Astrocyte (in vitro differentiated cells and primary cell): ENCODE results near the gene ZNF37A. TPM values are rescaled to one million over a fixed set of nuclear protein-coding genes. Genes with fewer than 3 reads are reported as not detected.
"Not testable (repeated sequence)": the region's sequence is repeated elsewhere in the genome, so short reads cannot be mapped to it uniquely, and the experiment has no call there.

Source experiments
- DNase-seq: peaks from one replicate; pipeline ENCODE4 v3.0.0-alpha.2; 2010; ENCODE audit warnings: low read depth
- FAIRE-seq: peaks from 2 replicates; lab custom pipeline; 2011; peaks lifted over from hg19 to GRCh38; lab: Jason Lieb, UNC
- H2AFZ ChIP-seq: 2 replicates; pipeline ENCODE4 v1.6.0; 2012; ENCODE audit warnings: low read depth, low read length, inconsistent platforms
- H3K27ac ChIP-seq: 2 replicates; pipeline ENCODE4 v1.5.1; 2011; ENCODE audit warnings: low read depth, low read length, inconsistent platforms
- H3K27me3 ChIP-seq: 2 replicates; pipeline ENCODE4 v1.6.0; 2011; ENCODE audit warnings: low read length, inconsistent platforms; ENCODE audit not compliant: insufficient read depth
- H3K36me3 ChIP-seq: 2 replicates; pipeline ENCODE4 v1.5.1; 2011; ENCODE audit warnings: low read length, inconsistent platforms; ENCODE audit not compliant: insufficient read depth
- H3K4me1 ChIP-seq: 2 replicates; pipeline ENCODE4 v1.5.1; 2011; ENCODE audit warnings: low read length, inconsistent platforms; ENCODE audit not compliant: insufficient read depth
- H3K4me2 ChIP-seq: 2 replicates; pipeline ENCODE4 v1.6.0; 2012; ENCODE audit warnings: low read length, inconsistent platforms
- H3K4me3 ChIP-seq: 2 replicates; pipeline ENCODE4 v1.5.1; 2011; ENCODE audit warnings: low read depth, mild to moderate bottlenecking, low read length, inconsistent platforms; ENCODE audit not compliant: insufficient read depth
- H3K79me2 ChIP-seq: 2 replicates; pipeline ENCODE4 v1.6.0; 2012; ENCODE audit warnings: mild to moderate bottlenecking, low read length, inconsistent platforms; ENCODE audit not compliant: insufficient read depth
- H3K9ac ChIP-seq: 2 replicates; pipeline ENCODE4 v1.6.0; 2012; ENCODE audit warnings: mild to moderate bottlenecking, low read length, inconsistent platforms
- H3K9me3 ChIP-seq: 2 replicates; pipeline ENCODE4 v1.5.1; 2012; ENCODE audit warnings: low read depth, mild to moderate bottlenecking, low read length, inconsistent platforms; ENCODE audit not compliant: insufficient read depth
- H4K20me1 ChIP-seq: 2 replicates; pipeline ENCODE4 v1.6.0; 2012; ENCODE audit warnings: low read length, inconsistent platforms; ENCODE audit not compliant: insufficient read depth
- H3K27ac Mint-ChIP-seq: one replicate; pipeline ENCODE4 v1.8.0; 2021; ENCODE audit warnings: mild to moderate bottlenecking, mixed read lengths; ENCODE audit not compliant: unreplicated experiment
- H3K27me3 Mint-ChIP-seq: one replicate; pipeline ENCODE4 v1.8.0; 2021; ENCODE audit warnings: low read depth, mixed read lengths; ENCODE audit not compliant: unreplicated experiment
- H3K36me3 Mint-ChIP-seq: one replicate; pipeline ENCODE4 v1.8.0; 2021; ENCODE audit warnings: low read depth, mixed read lengths; ENCODE audit not compliant: unreplicated experiment
- H3K4me1 Mint-ChIP-seq: one replicate; pipeline ENCODE4 v1.8.0; 2021; ENCODE audit warnings: low read depth, mixed read lengths; ENCODE audit not compliant: unreplicated experiment
- H3K4me3 Mint-ChIP-seq: one replicate; pipeline ENCODE4 v1.8.0; 2021; ENCODE audit warnings: mild to moderate bottlenecking, moderate library complexity, mixed read lengths; ENCODE audit not compliant: unreplicated experiment
- H3K9me3 Mint-ChIP-seq: one replicate; pipeline ENCODE4 v1.8.0; 2021; ENCODE audit warnings: mild to moderate bottlenecking, mixed read lengths; ENCODE audit not compliant: unreplicated experiment
- EZH2 ChIP-seq: IDR thresholded peaks from 2 replicates; pipeline ENCODE4 v1.6.1; 2012; ENCODE audit warnings: mild to moderate bottlenecking, low read length, inconsistent platforms; ENCODE audit not compliant: insufficient read depth
- total RNA-seq: library from RNA; stranded (reverse); gene quantifications from 2 replicates; pipeline ENCODE4 v1.2.1, GENCODE V29; 2021
- TF ChIP-seq, protein P1 (sequence below): IDR thresholded peaks from 2 replicates; pipeline ENCODE4 v1.5.1; 2011; ENCODE audit warnings: low read depth, mild to moderate bottlenecking, inconsistent platforms, low read length, moderate library complexity; ENCODE audit not compliant: insufficient read depth

The ZNF37A gene
- total RNA-seq, 1 donor from 2014 or later = 10.1 TPM

DNA sequence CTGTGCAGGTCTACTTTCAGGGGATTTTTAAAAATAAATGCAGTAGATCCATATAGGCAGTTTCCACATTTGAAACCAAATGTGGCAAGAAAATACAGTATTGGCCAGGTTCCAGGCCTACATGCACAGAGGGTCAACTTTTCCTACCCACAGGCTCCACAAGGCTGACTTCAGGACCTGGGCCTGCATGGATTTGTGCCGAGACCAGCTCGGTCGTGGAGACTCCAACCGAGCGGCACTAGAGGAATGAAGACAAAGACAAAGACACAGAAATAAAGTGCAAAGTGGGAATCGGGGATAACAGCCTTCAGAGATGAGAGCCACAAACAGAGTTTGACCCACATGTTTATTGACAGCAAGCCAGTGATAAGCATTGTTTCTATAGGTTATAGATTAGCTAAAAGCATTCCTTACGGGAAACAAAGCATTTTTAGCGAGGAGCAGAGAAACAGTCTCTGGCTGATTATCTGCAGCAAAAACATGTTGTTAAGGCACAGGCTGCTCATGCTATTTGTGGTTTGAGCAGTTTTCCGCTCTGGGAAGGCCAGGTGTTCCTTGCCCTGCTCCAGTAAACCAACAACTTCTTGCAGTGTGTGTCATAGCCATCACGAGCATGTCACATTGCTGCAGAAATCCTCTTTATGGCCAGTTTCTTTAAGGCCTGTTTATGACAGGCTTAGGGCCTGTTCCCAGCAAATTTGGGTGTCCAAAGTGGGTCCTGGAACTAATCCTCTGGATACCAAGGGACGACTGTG is 52.6 kb downstream of the ZNF37A start:
- Mint-ChIP-seq H3K27ac (no peak overlapping the region), H3K4me1 (no peaks in the 10 kb centered on the region), H3K9me3 (peaks cover 14% of the 10 kb centered on the region), H3K36me3 (no peaks in the 10 kb centered on the region), H3K27me3 (no peaks in the 10 kb centered on the region), H3K4me3 (no peak overlapping the region)
- peaks cover 3% of the 10 kb centered on the region for H3K9me3 ChIP-seq
- H3K4me1 ChIP-seq = no peaks in the 10 kb centered on the region
- no peaks in the 10 kb centered on the region for H3K27me3 ChIP-seq
- no peak overlapping the region for H2AFZ ChIP-seq
- no peak for TF ChIP-seq EZH2
- TF ChIP-seq, protein P1, sequence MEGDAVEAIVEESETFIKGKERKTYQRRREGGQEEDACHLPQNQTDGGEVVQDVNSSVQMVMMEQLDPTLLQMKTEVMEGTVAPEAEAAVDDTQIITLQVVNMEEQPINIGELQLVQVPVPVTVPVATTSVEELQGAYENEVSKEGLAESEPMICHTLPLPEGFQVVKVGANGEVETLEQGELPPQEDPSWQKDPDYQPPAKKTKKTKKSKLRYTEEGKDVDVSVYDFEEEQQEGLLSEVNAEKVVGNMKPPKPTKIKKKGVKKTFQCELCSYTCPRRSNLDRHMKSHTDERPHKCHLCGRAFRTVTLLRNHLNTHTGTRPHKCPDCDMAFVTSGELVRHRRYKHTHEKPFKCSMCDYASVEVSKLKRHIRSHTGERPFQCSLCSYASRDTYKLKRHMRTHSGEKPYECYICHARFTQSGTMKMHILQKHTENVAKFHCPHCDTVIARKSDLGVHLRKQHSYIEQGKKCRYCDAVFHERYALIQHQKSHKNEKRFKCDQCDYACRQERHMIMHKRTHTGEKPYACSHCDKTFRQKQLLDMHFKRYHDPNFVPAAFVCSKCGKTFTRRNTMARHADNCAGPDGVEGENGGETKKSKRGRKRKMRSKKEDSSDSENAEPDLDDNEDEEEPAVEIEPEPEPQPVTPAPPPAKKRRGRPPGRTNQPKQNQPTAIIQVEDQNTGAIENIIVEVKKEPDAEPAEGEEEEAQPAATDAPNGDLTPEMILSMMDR = no peak
- H3K9ac ChIP-seq = no peak overlapping the region
- FAIRE-seq = no peak
- H3K36me3 ChIP-seq = no peaks in the 10 kb centered on the region
- no peak for DNase-seq
- H4K20me1 ChIP-seq = no peaks in the 10 kb centered on the region
- no peak overlapping the region for H3K4me3 ChIP-seq
- no peaks in the 10 kb centered on the region for H3K79me2 ChIP-seq
- H3K27ac ChIP-seq = no peak overlapping the region
- H3K4me2 ChIP-seq = no peak overlapping the region

GRCh38 chr10:38147686-38148085 is 53.5 kb downstream of the ZNF37A start:
- peaks cover 3% of the 10 kb centered on the region for H3K9me3 ChIP-seq
- Mint-ChIP-seq H3K9me3 (peaks cover 14% of the 10 kb centered on the region), H3K36me3 (no peaks in the 10 kb centered on the region)

DNA sequence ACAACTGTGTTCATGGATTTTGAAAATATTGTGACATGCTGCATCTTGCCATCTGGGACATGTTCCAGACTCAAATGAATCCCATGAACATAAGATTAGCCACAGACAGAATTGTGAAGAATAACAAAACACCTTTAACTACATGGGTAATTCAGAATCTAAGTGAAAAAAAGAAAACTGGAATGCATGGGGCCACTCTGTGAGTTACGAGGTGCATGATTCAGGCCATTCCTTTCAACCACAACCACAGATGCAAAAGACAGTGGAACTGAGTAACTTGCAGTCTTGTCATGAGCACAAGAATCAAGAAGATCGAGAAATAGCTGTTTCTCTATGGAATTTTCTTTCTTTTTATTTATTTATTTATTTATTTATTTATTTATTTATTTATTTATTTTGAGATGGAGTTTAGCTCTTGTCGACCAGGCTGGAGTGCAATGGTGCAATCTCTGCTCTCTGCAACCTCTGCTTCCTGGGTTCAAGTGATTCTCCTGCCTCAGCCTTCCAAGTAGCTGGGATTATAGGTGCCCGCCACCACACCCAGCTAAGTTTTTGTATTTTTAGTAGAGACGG is 56.8 kb downstream of the ZNF37A start:
- H3K27me3 ChIP-seq, H3K27ac ChIP-seq, H3K27me3 Mint-ChIP-seq, H3K4me3 ChIP-seq, H3K9me3 ChIP-seq, H3K36me3 Mint-ChIP-seq, H3K9me3 Mint-ChIP-seq, H3K4me1 Mint-ChIP-seq, H2AFZ ChIP-seq, H3K79me2 ChIP-seq, H3K9ac ChIP-seq, H3K4me3 Mint-ChIP-seq, H3K4me2 ChIP-seq, H4K20me1 ChIP-seq, H3K27ac Mint-ChIP-seq, FAIRE-seq, H3K4me1 ChIP-seq, H3K36me3 ChIP-seq: not testable (repeated sequence)
- peak; percentile 2 for DNase-seq

More at GRCh38 chr10:38147686-38148085, 53.5 kb downstream of the ZNF37A start:
- no peak for FAIRE-seq
- Histone ChIP-seq H3K4me1 (no peaks in the 10 kb centered on the region), H3K4me2 (no peak overlapping the region), H2AFZ (no peak overlapping the region), H3K4me3 (no peak overlapping the region), H3K9ac (no peak overlapping the region), H3K36me3 (no peaks in the 10 kb centered on the region), H3K27me3 (no peaks in the 10 kb centered on the region), H3K27ac (no peak overlapping the region), H3K79me2 (no peaks in the 10 kb centered on the region), H4K20me1 (no peaks in the 10 kb centered on the region)
- no peak for DNase-seq
- TF ChIP-seq, protein P1 = no peak
- TF ChIP-seq EZH2 = no peak
- H3K4me1 Mint-ChIP-seq = no peaks in the 10 kb centered on the region
- H3K27ac Mint-ChIP-seq = no peak overlapping the region
- H3K4me3 Mint-ChIP-seq = no peak overlapping the region
- H3K27me3 Mint-ChIP-seq = no peaks in the 10 kb centered on the region
